ENCODE measurements around the gene GRIP2. TPM values are rescaled to one million over a fixed set of nuclear protein-coding genes. Genes with fewer than 3 reads are reported as not detected.
A peak's percentile ranks its signal among the peaks of the same experiment; 100 is the strongest.

The GRIP2 gene
- polyA plus RNA-seq, 1 donor from 2014 or later: 8.6 TPM

DNA sequence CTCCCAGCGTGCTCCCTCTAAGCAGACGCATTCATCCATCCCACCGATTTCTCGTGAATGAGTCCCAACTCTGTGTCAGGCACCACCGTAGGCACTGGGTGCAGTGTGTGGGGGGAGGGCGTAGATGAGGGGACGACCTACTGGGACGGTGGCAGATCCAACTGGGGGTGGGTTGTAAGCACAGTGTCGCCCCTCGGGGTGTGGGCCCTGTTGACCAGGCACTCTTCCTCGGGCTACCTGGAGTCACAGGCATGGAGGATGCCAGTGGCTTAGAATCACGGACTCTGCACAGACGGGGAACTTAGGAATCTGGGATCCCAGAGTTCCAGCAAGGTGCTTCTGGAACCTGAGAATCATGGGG is 71.5 kb downstream of the GRIP2 start:
- H3K79me2 ChIP-seq (replicated peaks; ENCODE audit: insufficient read depth, low read length): no peaks in the 10 kb centered on the region
- H3K9ac ChIP-seq (ENCODE audit: low read length): no peak overlapping the region
- no peak overlapping the region for H3K4me3 ChIP-seq (ENCODE audit: low read length)
- no peaks in the 10 kb centered on the region for H4K20me1 ChIP-seq (ENCODE audit: insufficient read depth)
- no peak overlapping the region for H3K4me2 ChIP-seq (ENCODE audit: low read length)
- H3F3A ChIP-seq (ENCODE audit: insufficient read depth, low read length, poor library complexity, severe bottlenecking): no peaks in the 10 kb centered on the region
- H2AFZ ChIP-seq (ENCODE audit: low read depth, low read length): no peak overlapping the region
- H3K9me2 ChIP-seq (ENCODE audit: insufficient read depth, low read length): no peaks in the 10 kb centered on the region
- no peaks in the 10 kb centered on the region for H3K27me3 ChIP-seq (ENCODE audit: insufficient read depth, low read depth, low read length)
- no peak overlapping the region for H3K27ac ChIP-seq (ENCODE audit: low read length)
- H3K36me3 ChIP-seq (ENCODE audit: insufficient read depth, low read length): no peaks in the 10 kb centered on the region
- no peaks in the 10 kb centered on the region for H3K9me3 ChIP-seq (ENCODE audit: low read length)
- TF ChIP-seq MXI1 (conservative IDR thresholded peaks at IDR 0.05; ENCODE audit: poor library complexity, severe bottlenecking): no peak
- TF ChIP-seq CTCF (IDR thresholded peaks at IDR 0.05; ENCODE audit: poor library complexity, severe bottlenecking): no peak
- TF ChIP-seq REST (IDR thresholded peaks at IDR 0.05; ENCODE audit: borderline replicate concordance): no peak
- TF ChIP-seq TAF1 (IDR thresholded peaks at IDR 0.05; ENCODE audit: low read depth): no peak
- TF ChIP-seq EP300 (conservative IDR thresholded peaks at IDR 0.05; ENCODE audit: poor library complexity, severe bottlenecking): no peak
- TF ChIP-seq EZH2 (IDR thresholded peaks at IDR 0.05; ENCODE audit: borderline replicate concordance, insufficient read depth, low read length, poor library complexity, severe bottlenecking): no peak
- TF ChIP-seq SMC3 (conservative IDR thresholded peaks at IDR 0.05; ENCODE audit: poor library complexity): no peak
- TF ChIP-seq RAD21 (conservative IDR thresholded peaks at IDR 0.05): no peak
- TF ChIP-seq POLR2AphosphoS5 (IDR thresholded peaks at IDR 0.05): no peak

- no peaks in the 10 kb centered on the region for H4K20me1 ChIP-seq (ENCODE audit: insufficient read depth)
- no peak overlapping the region for H3K4me3 ChIP-seq (ENCODE audit: low read length)
- H3K9ac ChIP-seq (ENCODE audit: low read length): no peak overlapping the region
- no peaks in the 10 kb centered on the region for H3K27me3 ChIP-seq (ENCODE audit: insufficient read depth, low read depth, low read length)
- H3K27ac ChIP-seq (ENCODE audit: low read length): no peak overlapping the region
- H3K9me2 ChIP-seq (ENCODE audit: insufficient read depth, low read length): no peaks in the 10 kb centered on the region
- H3K9me3 ChIP-seq (ENCODE audit: low read length): no peaks in the 10 kb centered on the region
- peak; percentile 98 for TF ChIP-seq SMC3 (conservative IDR thresholded peaks at IDR 0.05; ENCODE audit: poor library complexity)
- TF ChIP-seq CTCF (IDR thresholded peaks at IDR 0.05; ENCODE audit: poor library complexity, severe bottlenecking): peak; percentile 97
- TF ChIP-seq RAD21 (conservative IDR thresholded peaks at IDR 0.05): peak; percentile 97
- no peak for TF ChIP-seq EP300 (conservative IDR thresholded peaks at IDR 0.05; ENCODE audit: poor library complexity, severe bottlenecking)
- no peaks in the 10 kb centered on the region for H3F3A ChIP-seq (ENCODE audit: insufficient read depth, low read length, poor library complexity, severe bottlenecking)
- H2AFZ ChIP-seq (ENCODE audit: low read depth, low read length): no peak overlapping the region
- H3K4me2 ChIP-seq (ENCODE audit: low read length): no peak overlapping the region
- H3K36me3 ChIP-seq (ENCODE audit: insufficient read depth, low read length): no peaks in the 10 kb centered on the region
- no peaks in the 10 kb centered on the region for H3K79me2 ChIP-seq (replicated peaks; ENCODE audit: insufficient read depth, low read length)
These were observed 72.1 kb downstream of the GRIP2 start for GRCh38 chr3:14467814-14468620.
